PC-3 (cell line): ENCODE results near the gene ATP8A2.

Source experiments
- EZH2 ChIP-seq: fragments of 300-600 bp; sonication (generic); IDR thresholded peaks from one replicate; pipeline ENCODE4 v1.6.1; 2017; ENCODE audit warnings: antibody characterized with exemption, mild to moderate bottlenecking, low read length; ENCODE audit not compliant: unreplicated experiment
- EZH2phosphoT487 ChIP-seq: fragments of 300-600 bp; sonication (generic); IDR thresholded peaks from 2 replicates; pipeline ENCODE4 v1.6.1; 2018; ENCODE audit warnings: mild to moderate bottlenecking, antibody characterized with exemption, low read length, borderline replicate concordance
- TF ChIP-seq, protein P1 (sequence below): fragments of 300-600 bp; sonication (generic); conservative IDR thresholded peaks from 2 replicates; pipeline ENCODE4 v1.5.1; 2017; ENCODE audit warnings: antibody characterized with exemption, low read depth, mild to moderate bottlenecking, low read length

DNA sequence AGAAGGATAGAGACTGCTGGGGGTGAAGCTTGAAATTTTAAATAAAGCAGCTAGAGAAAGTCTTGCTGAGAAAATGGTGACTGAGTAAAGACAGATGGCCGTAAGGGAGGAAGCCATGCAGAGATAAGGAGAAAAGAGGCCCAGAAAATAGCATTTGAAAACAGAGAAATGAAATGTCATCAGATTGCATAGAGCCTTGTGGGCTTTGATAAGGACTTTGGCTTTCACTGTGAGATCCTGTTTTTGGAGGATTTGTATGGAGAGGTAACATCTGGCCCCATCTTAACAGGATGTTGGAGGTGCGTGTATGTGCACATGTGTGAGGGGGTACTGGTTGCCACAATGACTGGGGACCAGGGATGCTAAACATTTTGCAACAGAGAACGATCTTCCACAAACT lies 19.5 kb upstream of the ATP8A2 start:
- TF ChIP-seq, protein P1, sequence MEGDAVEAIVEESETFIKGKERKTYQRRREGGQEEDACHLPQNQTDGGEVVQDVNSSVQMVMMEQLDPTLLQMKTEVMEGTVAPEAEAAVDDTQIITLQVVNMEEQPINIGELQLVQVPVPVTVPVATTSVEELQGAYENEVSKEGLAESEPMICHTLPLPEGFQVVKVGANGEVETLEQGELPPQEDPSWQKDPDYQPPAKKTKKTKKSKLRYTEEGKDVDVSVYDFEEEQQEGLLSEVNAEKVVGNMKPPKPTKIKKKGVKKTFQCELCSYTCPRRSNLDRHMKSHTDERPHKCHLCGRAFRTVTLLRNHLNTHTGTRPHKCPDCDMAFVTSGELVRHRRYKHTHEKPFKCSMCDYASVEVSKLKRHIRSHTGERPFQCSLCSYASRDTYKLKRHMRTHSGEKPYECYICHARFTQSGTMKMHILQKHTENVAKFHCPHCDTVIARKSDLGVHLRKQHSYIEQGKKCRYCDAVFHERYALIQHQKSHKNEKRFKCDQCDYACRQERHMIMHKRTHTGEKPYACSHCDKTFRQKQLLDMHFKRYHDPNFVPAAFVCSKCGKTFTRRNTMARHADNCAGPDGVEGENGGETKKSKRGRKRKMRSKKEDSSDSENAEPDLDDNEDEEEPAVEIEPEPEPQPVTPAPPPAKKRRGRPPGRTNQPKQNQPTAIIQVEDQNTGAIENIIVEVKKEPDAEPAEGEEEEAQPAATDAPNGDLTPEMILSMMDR, result no peak
- TF ChIP-seq EZH2, result no peak
- TF ChIP-seq EZH2phosphoT487, result no peak
